ENCODE results near the gene GNG8.

The GNG8 gene

DNA sequence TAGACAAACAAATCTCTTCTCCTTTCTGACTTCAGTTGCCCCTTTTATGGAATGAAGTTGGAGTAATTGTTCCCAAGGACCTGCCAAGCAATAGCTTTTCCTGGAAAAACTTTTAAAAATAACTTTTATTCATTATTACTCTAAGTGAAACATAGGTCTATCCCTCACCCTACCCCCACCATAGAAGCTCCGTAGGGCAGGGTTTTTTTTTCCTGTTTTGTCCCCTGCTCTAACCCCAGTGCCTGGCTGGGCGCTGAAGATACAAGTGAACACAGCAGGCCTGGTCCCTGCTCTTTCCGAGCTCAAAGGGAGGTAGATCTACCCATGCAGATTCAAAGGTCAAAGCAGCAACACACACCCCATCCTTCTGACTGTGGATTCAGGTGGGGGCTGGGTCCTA lies 8.7 kb upstream of the GNG8 start:
- H3K27ac ChIP-seq (ENCODE audit: low read depth in 2 of 2, low read length in 2 of 2): no peak overlapping the region
- peaks cover 0 to 3% of the 10 kb centered on the region in 2 donors for H3K4me1 ChIP-seq (ENCODE audit: control insufficient read depth in 2 of 2, insufficient read depth in 2 of 2, low read length in 2 of 2)
- no peaks in the 10 kb centered on the region for H3K36me3 ChIP-seq (ENCODE audit: control insufficient read depth in 2 of 2, insufficient read depth in 2 of 2, low read length in 2 of 2)
- no peak overlapping the region for H3K4me3 ChIP-seq (ENCODE audit: low read length in 2 of 2)
- H3K9me3 ChIP-seq (ENCODE audit: control insufficient read depth in 2 of 2, low read length in 2 of 2): no peaks in the 10 kb centered on the region
- no peak overlapping the region for H3K9ac ChIP-seq (ENCODE audit: low read depth in 1 of 2, low read length in 2 of 2)
- peaks cover 16 to 17% of the 10 kb centered on the region in 2 donors for H3K27me3 ChIP-seq (ENCODE audit: control insufficient read depth in 2 of 2, insufficient read depth in 2 of 2, low read length in 2 of 2)

- no peaks in the 10 kb centered on the region for H3K9me3 ChIP-seq (ENCODE audit: control insufficient read depth in 2 of 2, low read length in 2 of 2)
- no peak overlapping the region for H3K4me3 ChIP-seq (ENCODE audit: low read length in 2 of 2)
- H3K9ac ChIP-seq (ENCODE audit: low read depth in 1 of 2, low read length in 2 of 2): no peak overlapping the region
- peaks cover 30 to 39% of the 10 kb centered on the region in 2 donors for H3K27me3 ChIP-seq (ENCODE audit: control insufficient read depth in 2 of 2, insufficient read depth in 2 of 2, low read length in 2 of 2)
- H3K4me1 ChIP-seq (ENCODE audit: control insufficient read depth in 2 of 2, insufficient read depth in 2 of 2, low read length in 2 of 2): peaks cover 5 to 17% of the 10 kb centered on the region in 2 donors
- no peak overlapping the region for H3K27ac ChIP-seq (ENCODE audit: low read depth in 2 of 2, low read length in 2 of 2)
- H3K36me3 ChIP-seq (ENCODE audit: control insufficient read depth in 2 of 2, insufficient read depth in 2 of 2, low read length in 2 of 2): no peaks in the 10 kb centered on the region
Measured at GRCh38 chr19:46640656-46641055, 4.7 kb upstream of the GNG8 start.

DNA sequence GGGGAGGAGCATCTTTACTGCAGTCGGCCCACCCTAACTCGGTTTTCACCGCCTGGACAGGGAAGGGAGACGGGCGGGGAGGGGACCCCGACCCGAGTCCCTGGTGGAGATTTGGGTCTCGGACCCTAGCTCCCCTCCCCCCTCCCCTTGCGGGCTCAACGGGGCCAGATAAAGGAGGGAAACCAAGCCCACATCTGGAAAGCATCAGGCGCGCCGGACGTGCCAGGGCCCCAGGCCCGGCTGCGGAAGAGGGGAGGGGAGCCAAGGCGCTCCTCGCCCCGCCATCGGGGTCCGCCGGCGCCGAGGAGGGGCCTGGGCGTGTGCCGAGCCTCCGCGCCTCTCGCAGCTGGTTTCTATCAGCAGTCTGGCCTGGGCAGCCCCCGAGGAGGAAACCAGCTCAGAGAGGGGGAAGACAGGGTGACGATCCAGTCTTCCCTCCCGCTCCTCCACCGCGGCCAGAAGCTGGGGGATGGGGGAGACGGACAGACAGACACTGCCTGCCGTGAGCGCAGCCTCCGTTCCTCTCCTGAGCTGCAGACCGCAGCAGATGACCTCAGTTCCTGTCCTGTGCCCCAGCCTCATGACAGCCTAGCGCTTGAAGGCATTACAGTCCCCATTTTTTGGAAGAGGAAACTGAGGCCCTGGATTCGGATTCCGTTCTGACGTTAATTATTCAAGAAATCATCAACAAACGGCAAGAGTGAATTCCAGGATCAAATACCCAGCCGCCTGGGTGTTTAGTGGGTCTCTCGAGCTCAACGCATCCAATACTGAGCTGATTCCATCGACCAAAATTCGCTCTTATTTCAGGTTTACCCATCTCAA lies 3.6 kb upstream of the GNG8 start:
- Histone ChIP-seq H3K36me3 (ENCODE audit: control insufficient read depth in 2 of 2, insufficient read depth in 2 of 2, low read length in 2 of 2) (no peaks in the 10 kb centered on the region), H3K9me3 (ENCODE audit: control insufficient read depth in 2 of 2, low read length in 2 of 2) (no peaks in the 10 kb centered on the region), H3K27ac (ENCODE audit: low read depth in 2 of 2, low read length in 2 of 2) (peak overlapping the region; percentile 42 to 65), H3K9ac (ENCODE audit: low read depth in 1 of 2, low read length in 2 of 2) (peak overlapping the region; percentile 30 to 56), H3K4me3 (ENCODE audit: low read length in 2 of 2) (peak overlapping the region; percentile 53 to 65), H3K4me1 (ENCODE audit: control insufficient read depth in 2 of 2, insufficient read depth in 2 of 2, low read length in 2 of 2) (peaks cover 5 to 17% of the 10 kb centered on the region in 2 donors), H3K27me3 (ENCODE audit: control insufficient read depth in 2 of 2, insufficient read depth in 2 of 2, low read length in 2 of 2) (peaks cover 30 to 45% of the 10 kb centered on the region in 2 donors)

- Histone ChIP-seq H3K27ac (ENCODE audit: low read depth in 2 of 2, low read length in 2 of 2) (no peak overlapping the region), H3K27me3 (ENCODE audit: control insufficient read depth in 2 of 2, insufficient read depth in 2 of 2, low read length in 2 of 2) (peaks cover 40 to 52% of the 10 kb centered on the region in 2 donors), H3K4me3 (ENCODE audit: low read length in 2 of 2) (no peak overlapping the region), H3K4me1 (ENCODE audit: control insufficient read depth in 2 of 2, insufficient read depth in 2 of 2, low read length in 2 of 2) (peaks cover 13 to 29% of the 10 kb centered on the region in 2 donors), H3K9me3 (ENCODE audit: control insufficient read depth in 2 of 2, low read length in 2 of 2) (no peaks in the 10 kb centered on the region), H3K9ac (ENCODE audit: low read depth in 1 of 2, low read length in 2 of 2) (no peak overlapping the region), H3K36me3 (ENCODE audit: control insufficient read depth in 2 of 2, insufficient read depth in 2 of 2, low read length in 2 of 2) (no peaks in the 10 kb centered on the region)
Measured at GRCh38 chr19:46637224-46637623, 1.2 kb upstream of the GNG8 start.

- peaks cover 37 to 48% of the 10 kb centered on the region in 2 donors for H3K27me3 ChIP-seq (ENCODE audit: control insufficient read depth in 2 of 2, insufficient read depth in 2 of 2, low read length in 2 of 2)
- peaks cover 13 to 26% of the 10 kb centered on the region in 2 donors for H3K4me1 ChIP-seq (ENCODE audit: control insufficient read depth in 2 of 2, insufficient read depth in 2 of 2, low read length in 2 of 2)
Measured at GRCh38 chr19:46634656-46635218, 1.3 kb downstream of the GNG8 start.

GRCh38 chr19:46634045-46634655 lies 1.9 kb downstream of the GNG8 start:
- H3K4me1 ChIP-seq (ENCODE audit: control insufficient read depth in 2 of 2, insufficient read depth in 2 of 2, low read length in 2 of 2): peaks cover 10 to 21% of the 10 kb centered on the region in 2 donors
- peaks cover 35 to 43% of the 10 kb centered on the region in 2 donors for H3K27me3 ChIP-seq (ENCODE audit: control insufficient read depth in 2 of 2, insufficient read depth in 2 of 2, low read length in 2 of 2)
- H3K9ac ChIP-seq (ENCODE audit: low read depth in 1 of 2, low read length in 2 of 2): no peak overlapping the region
- H3K27ac ChIP-seq (ENCODE audit: low read depth in 2 of 2, low read length in 2 of 2): no peak overlapping the region
- H3K9me3 ChIP-seq (ENCODE audit: control insufficient read depth in 2 of 2, low read length in 2 of 2): no peaks in the 10 kb centered on the region
- no peaks in the 10 kb centered on the region for H3K36me3 ChIP-seq (ENCODE audit: control insufficient read depth in 2 of 2, insufficient read depth in 2 of 2, low read length in 2 of 2)
- peak overlapping the region; percentile 14 to 71 for H3K4me3 ChIP-seq (ENCODE audit: low read length in 2 of 2)

More at GRCh38 chr19:46634656-46635218, 1.3 kb downstream of the GNG8 start:
- Histone ChIP-seq H3K36me3 (ENCODE audit: control insufficient read depth in 2 of 2, insufficient read depth in 2 of 2, low read length in 2 of 2) (no peaks in the 10 kb centered on the region), H3K27ac (ENCODE audit: low read depth in 2 of 2, low read length in 2 of 2) (no peak overlapping the region), H3K4me3 (ENCODE audit: low read length in 2 of 2) (no peak overlapping the region), H3K9me3 (ENCODE audit: control insufficient read depth in 2 of 2, low read length in 2 of 2) (no peaks in the 10 kb centered on the region), H3K9ac (ENCODE audit: low read depth in 1 of 2, low read length in 2 of 2) (no peak overlapping the region)

GRCh38 chr19:46633130-46633529 lies 2.9 kb downstream of the GNG8 start:
- H3K36me3 ChIP-seq (ENCODE audit: control insufficient read depth in 2 of 2, insufficient read depth in 2 of 2, low read length in 2 of 2): no peaks in the 10 kb centered on the region
- no peak overlapping the region for H3K27ac ChIP-seq (ENCODE audit: low read depth in 2 of 2, low read length in 2 of 2)
- H3K4me3 ChIP-seq (ENCODE audit: low read length in 2 of 2): no peak overlapping the region
- H3K9me3 ChIP-seq (ENCODE audit: control insufficient read depth in 2 of 2, low read length in 2 of 2): no peaks in the 10 kb centered on the region
- H3K9ac ChIP-seq (ENCODE audit: low read depth in 1 of 2, low read length in 2 of 2): no peak overlapping the region
- peaks cover 9 to 13% of the 10 kb centered on the region in 2 donors for H3K4me1 ChIP-seq (ENCODE audit: control insufficient read depth in 2 of 2, insufficient read depth in 2 of 2, low read length in 2 of 2)
- H3K27me3 ChIP-seq (ENCODE audit: control insufficient read depth in 2 of 2, insufficient read depth in 2 of 2, low read length in 2 of 2): peaks cover 32 to 35% of the 10 kb centered on the region in 2 donors

DNA sequence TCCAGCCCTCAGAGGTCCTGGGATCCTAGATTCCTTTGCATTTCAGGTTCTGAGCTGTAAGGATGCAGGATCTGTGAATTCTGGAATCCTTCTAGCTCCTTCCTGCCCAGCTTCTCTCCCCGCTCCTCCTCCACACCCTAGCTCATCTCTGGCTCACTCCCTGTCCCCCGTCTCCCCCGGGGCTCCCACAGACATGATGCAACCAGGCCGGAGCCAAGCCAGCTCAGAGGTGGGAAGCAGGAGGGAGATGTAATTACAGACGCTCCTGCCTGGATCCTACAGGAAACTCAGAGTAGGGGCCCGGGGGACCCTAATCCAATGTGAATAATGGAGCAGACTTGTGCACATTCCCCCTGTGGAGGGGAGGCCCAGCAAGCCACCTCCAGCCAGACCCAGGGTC lies 4.5 kb downstream of the GNG8 start:
- Histone ChIP-seq H3K4me3 (ENCODE audit: low read length in 2 of 2) (no peak overlapping the region), H3K9ac (ENCODE audit: low read depth in 1 of 2, low read length in 2 of 2) (no peak overlapping the region), H3K4me1 (ENCODE audit: control insufficient read depth in 2 of 2, insufficient read depth in 2 of 2, low read length in 2 of 2) (peaks cover 9 to 12% of the 10 kb centered on the region in 2 donors), H3K36me3 (ENCODE audit: control insufficient read depth in 2 of 2, insufficient read depth in 2 of 2, low read length in 2 of 2) (no peaks in the 10 kb centered on the region), H3K27me3 (ENCODE audit: control insufficient read depth in 2 of 2, insufficient read depth in 2 of 2, low read length in 2 of 2) (peaks cover 23 to 26% of the 10 kb centered on the region in 2 donors), H3K27ac (ENCODE audit: low read depth in 2 of 2, low read length in 2 of 2) (no peak overlapping the region), H3K9me3 (ENCODE audit: control insufficient read depth in 2 of 2, low read length in 2 of 2) (no peaks in the 10 kb centered on the region)

DNA sequence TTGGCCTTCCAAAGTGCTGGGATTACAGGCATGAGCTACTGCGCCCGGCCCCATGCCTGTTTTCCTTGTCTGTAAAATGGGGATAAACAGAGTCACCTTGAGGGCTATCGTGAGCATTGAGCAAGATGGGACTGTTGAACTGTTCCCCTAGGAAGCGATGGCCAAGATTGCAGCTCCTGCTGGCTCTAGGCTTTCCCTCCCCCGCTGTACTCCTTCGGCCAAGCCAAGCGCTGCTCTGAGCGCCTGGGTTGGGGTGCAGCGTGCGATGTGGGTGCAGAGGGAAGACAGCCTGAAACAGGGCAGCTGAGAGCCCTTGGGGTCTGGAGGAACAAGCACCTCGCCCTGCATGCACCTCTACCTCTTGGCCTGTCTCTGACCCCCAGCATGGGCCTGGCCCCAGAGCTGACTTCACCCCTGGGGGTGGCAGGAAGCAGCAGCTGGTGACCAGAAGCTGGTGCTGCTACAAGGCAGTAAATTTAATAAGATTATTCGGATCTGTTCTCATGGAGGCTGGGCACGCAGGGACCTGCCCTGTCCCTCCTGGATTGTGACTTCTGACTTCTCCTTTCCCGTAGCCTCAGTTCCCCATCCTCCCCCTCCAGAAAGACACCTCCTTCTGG lies 5.3 kb downstream of the GNG8 start:
- peaks cover 9 to 12% of the 10 kb centered on the region in 2 donors for H3K4me1 ChIP-seq (ENCODE audit: control insufficient read depth in 2 of 2, insufficient read depth in 2 of 2, low read length in 2 of 2)
- no peaks in the 10 kb centered on the region for H3K9me3 ChIP-seq (ENCODE audit: control insufficient read depth in 2 of 2, low read length in 2 of 2)
- H3K9ac ChIP-seq (ENCODE audit: low read depth in 1 of 2, low read length in 2 of 2): no peak overlapping the region
- no peak overlapping the region for H3K4me3 ChIP-seq (ENCODE audit: low read length in 2 of 2)
- H3K27me3 ChIP-seq (ENCODE audit: control insufficient read depth in 2 of 2, insufficient read depth in 2 of 2, low read length in 2 of 2): peaks cover 18 to 22% of the 10 kb centered on the region in 2 donors
- H3K27ac ChIP-seq (ENCODE audit: low read depth in 2 of 2, low read length in 2 of 2): no peak overlapping the region
- no peaks in the 10 kb centered on the region for H3K36me3 ChIP-seq (ENCODE audit: control insufficient read depth in 2 of 2, insufficient read depth in 2 of 2, low read length in 2 of 2)
